NT2/D1 (cell line): ENCODE data around the gene KCNJ6.

Experiments used
- SUZ12 ChIP-seq: IDR thresholded peaks from 2 replicates; pipeline ENCODE4 v1.6.1; 2011; ENCODE audit not compliant: insufficient read length, insufficient read depth; ENCODE audit errors: extremely low read depth
- YY1 ChIP-seq: IDR thresholded peaks from 2 replicates; pipeline ENCODE4 v1.6.1; 2011; ENCODE audit not compliant: insufficient read length, insufficient read depth
- ZNF274 ChIP-seq: IDR thresholded peaks from 2 replicates; pipeline ENCODE4 v1.6.1; 2011; ENCODE audit warnings: mild to moderate bottlenecking, low read depth, low read length

GRCh38 chr21:37827913-37828312 is 88.3 kb downstream of the KCNJ6 start:
- TF ChIP-seq YY1: no peak
- TF ChIP-seq ZNF274: no peak
- TF ChIP-seq SUZ12: no peak
